Activated effector memory CD4-positive, alpha-beta T cell treated with Interleukin-2 at 50 U/mL for 16 hours (primary cell): ENCODE measurements around the gene SP100.
"Not testable (repeated sequence)": the region's sequence is repeated elsewhere in the genome, so short reads cannot be mapped to it uniquely, and the experiment has no call there.

ENCODE experiments used
- DNase-seq: peaks from one replicate; pipeline ENCODE4 v3.0.0-alpha.2; 2020

SP100 gene

GRCh38 chr2:230471074-230471473, 55.1 kb downstream of the SP100 start:
- no peak for DNase-seq

DNA sequence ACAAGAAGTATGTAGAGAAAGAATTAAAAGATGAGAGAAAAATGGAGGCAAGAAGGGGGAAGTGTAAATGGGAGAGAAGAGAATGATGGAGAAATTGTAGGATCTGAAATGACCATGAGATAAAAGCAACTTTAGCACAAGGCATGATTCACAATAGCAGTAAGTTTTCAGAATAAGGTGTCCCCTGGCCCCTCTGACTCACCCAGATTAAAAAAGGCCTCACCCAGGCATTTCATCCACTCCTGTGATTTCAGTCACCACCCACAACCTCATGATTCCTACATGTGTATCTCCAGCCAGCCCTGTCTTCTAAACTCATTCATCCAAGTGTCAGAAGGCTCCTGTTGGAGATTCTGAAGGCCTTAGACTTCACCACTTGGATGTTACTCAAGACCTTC, 56.6 kb downstream of the SP100 start:
- no peak for DNase-seq

- DNase-seq, result peak; percentile 3
These were observed 57.4 kb downstream of the SP100 start for GRCh38 chr2:230473378-230473777.

- no peak for DNase-seq
These were observed 59.1 kb downstream of the SP100 start for GRCh38 chr2:230475143-230475542.

- no peak for DNase-seq
These were observed 69.9 kb downstream of the SP100 start for GRCh38 chr2:230485801-230486341.

- not testable (repeated sequence) for DNase-seq
These were observed 75.2 kb downstream of the SP100 start for GRCh38 chr2:230491219-230491618.

DNA sequence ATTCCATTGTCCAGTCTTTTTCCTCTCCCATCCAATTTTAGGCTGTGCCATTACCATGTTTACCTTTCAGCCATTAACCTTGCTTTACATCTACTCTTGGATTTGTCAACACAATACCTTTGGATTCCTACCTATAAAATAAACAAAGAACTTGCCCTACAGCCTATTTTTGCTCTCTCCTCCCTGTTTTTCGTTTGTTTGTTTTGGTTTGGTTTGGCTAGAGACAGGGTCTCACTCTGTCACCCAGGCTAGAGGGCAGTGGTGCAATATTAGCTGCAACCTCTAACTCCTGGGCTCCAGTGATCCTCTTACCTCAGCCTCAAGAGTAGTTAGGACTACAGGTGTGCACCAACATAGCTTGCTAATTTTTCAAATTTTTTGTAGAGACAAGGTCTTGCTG, 76.1 kb downstream of the SP100 start:
- DNase-seq, result no peak

- DNase-seq, result no peak
These were observed 79.0 kb downstream of the SP100 start for GRCh38 chr2:230494980-230495379.

- no peak for DNase-seq
These were observed 80.9 kb downstream of the SP100 start for GRCh38 chr2:230496891-230497290.

GRCh38 chr2:230498506-230499107, 82.6 kb downstream of the SP100 start:
- DNase-seq, result no peak

DNA sequence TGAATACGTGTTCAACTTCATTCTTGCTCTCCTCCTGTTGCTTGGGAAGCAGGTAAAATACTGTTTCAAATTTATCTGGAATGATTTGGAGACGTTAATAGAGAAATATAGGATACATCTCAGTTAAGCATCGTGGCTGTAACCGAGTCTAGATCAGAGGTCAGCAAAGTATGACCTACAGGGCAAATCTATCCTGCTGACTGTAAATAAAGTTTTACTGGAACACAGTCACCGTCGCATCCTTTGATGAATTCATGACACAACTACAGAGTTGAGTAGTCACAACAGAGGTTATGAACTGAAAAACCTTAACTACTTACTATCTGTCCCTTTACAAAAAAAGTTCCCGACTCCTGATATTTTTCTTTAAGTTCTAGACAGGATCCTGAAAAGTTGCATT, 86.6 kb downstream of the SP100 start:
- DNase-seq, result no peak

DNA sequence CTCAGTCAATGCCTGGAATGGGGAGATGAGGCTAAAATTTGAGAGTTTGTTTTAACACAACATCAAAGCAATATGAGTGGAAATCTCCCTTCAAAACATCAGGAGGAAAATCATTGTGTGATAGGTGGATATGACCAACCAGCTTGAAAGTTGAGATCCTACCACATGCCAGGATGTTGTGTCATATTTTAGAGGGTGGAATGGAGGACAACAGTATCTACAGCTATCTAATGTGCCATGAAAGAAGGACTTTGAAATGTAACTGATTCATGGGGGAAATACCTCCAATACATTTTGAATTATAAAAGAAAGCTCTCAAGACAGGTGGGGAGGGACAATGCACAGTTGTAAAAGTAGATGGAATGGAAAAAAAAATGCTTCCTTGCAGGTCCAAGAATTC, 87.8 kb downstream of the SP100 start:
- DNase-seq, result no peak

DNA sequence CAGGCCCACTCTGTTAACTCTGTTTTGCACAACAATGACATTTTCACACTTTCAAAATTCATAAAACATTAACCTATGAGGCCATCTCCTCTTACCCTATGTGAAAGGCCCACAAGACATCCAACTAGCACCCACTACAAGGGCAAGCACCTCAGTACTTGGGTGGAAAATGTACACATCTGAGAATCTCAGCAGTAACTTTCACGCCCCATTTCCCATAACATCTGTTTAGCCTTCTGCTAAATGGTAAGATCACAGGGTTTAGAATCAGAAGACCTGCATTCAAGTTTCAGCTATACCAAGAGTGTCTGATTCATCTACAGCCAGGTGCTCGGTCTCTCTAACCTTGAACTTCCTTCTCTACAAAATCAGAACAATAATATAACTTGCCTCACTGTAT, 89.2 kb downstream of the SP100 start:
- DNase-seq, result no peak

- DNase-seq, result no peak
These were observed 97.2 kb downstream of the SP100 start for GRCh38 chr2:230512955-230513748.

- no peak for DNase-seq
These were observed 104.3 kb downstream of the SP100 start for GRCh38 chr2:230520061-230520874.

- DNase-seq, result no peak
These were observed 104.8 kb downstream of the SP100 start for GRCh38 chr2:230520875-230521155.

GRCh38 chr2:230521386-230521785, 105.4 kb downstream of the SP100 start:
- no peak for DNase-seq

GRCh38 chr2:230525682-230526081, 109.7 kb downstream of the SP100 start:
- no peak for DNase-seq

- no peak for DNase-seq
These were observed 121.6 kb downstream of the SP100 start for GRCh38 chr2:230537531-230537976.

GRCh38 chr2:230540332-230540731, 124.3 kb downstream of the SP100 start:
- DNase-seq, result no peak

DNA sequence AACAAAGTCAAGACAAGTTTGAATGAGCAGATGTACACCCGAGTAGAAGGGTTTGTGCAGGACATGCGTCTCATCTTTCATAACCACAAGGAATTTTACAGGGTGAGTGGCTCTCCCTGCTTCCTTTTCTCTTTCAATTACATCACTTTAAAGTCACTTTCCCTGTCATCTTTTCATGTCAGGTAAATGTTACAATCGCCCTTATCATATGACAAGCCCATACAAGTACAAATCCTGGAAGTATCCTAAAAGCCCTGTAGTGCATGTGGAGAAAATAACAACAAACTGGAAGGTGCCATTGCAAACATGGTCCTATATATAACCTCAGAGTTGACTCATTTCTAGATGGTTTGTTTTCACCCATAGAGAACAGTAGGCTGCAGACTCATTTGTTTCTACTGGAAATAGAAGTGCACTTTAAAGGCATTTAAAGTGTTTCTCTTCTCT, 126.0 kb downstream of the SP100 start:
- DNase-seq, result no peak

- DNase-seq, result no peak
These were observed 126.8 kb downstream of the SP100 start for GRCh38 chr2:230542751-230543150.

GRCh38 chr2:230552181-230552580, 136.2 kb downstream of the SP100 start:
- no peak for DNase-seq

- no peak for DNase-seq
These were observed 141.1 kb downstream of the SP100 start for GRCh38 chr2:230557065-230557464.
